Activated T-cell treated with anti-CD3 and anti-CD28 coated beads, Interleukin-2, amount 50 U/mL, for 72 hours (primary cell): ENCODE measurements around the gene HACD4. TPM values are rescaled to one million over a fixed set of nuclear protein-coding genes. Genes with fewer than 3 reads are reported as not detected.

Experiments
- ATAC-seq, 2 donors: fragments of 150-1000 bp; cut with Tn5 transposase; replicated peaks in 1 of 2; 2 replicates each; pipeline ENCODE4 v1.10.0; 2021; ENCODE audit warnings: moderate library complexity in 2 of 2, mild to moderate bottlenecking in 1 of 2
- DNase-seq, 2 donors: peaks; one replicate each; pipeline ENCODE4 v3.0.0; 2021 to 2022; ENCODE audit warnings: mixed read lengths in 1 of 2
- H3K27ac Mint-ChIP-seq: one replicate; pipeline ENCODE4 v1.8.0; 2022; ENCODE audit warnings: mild to moderate bottlenecking, moderate library complexity, mixed read lengths
- H3K27me3 Mint-ChIP-seq: one replicate; pipeline ENCODE4 v1.8.0; 2022; ENCODE audit warnings: low read depth, mixed read lengths
- H3K36me3 Mint-ChIP-seq, 2 donors: one replicate each; pipeline ENCODE4 v1.8.0; 2022; ENCODE audit warnings: mixed read lengths in 2 of 2, mild to moderate bottlenecking in 1 of 2; ENCODE audit not compliant: insufficient read depth in 2 of 2
- H3K4me1 Mint-ChIP-seq: one replicate; pipeline ENCODE4 v1.8.0; 2022; ENCODE audit warnings: low read depth, mixed read lengths
- H3K4me3 Mint-ChIP-seq, 2 donors: one replicate each; pipeline ENCODE4 v1.8.0; 2022; ENCODE audit warnings: mild to moderate bottlenecking in 2 of 2, mixed read lengths in 2 of 2, moderate library complexity in 2 of 2
- H3K9me3 Mint-ChIP-seq, 2 donors: one replicate each; pipeline ENCODE4 v1.8.0; 2022; ENCODE audit warnings: mixed read lengths in 2 of 2
- total RNA-seq, 2 donors: library from RNA; stranded (reverse); gene quantifications; one replicate each; pipeline ENCODE4 v1.2.3, GENCODE V29; 2022

Gene HACD4
- total RNA-seq, 2 donors from 2014 or later: 1.8 to 3.3 TPM

GRCh38 chr9:21001581-21001980, 29.9 kb downstream of the HACD4 start:
- Mint-ChIP-seq H3K9me3 (peaks cover 2 to 7% of the 10 kb centered on the region in 2 donors), H3K27me3 (no peaks in the 10 kb centered on the region), H3K4me3 (peak overlapping the region in 1 of 2 donors; percentile 25), H3K36me3 (peaks cover 8 to 15% of the 10 kb centered on the region in 2 donors), H3K4me1 (peaks cover 39% of the 10 kb centered on the region), H3K27ac (peak overlapping the region; percentile 79)
- ATAC-seq (no peak), DNase-seq (no peak)

- Mint-ChIP-seq H3K27me3 (no peaks in the 10 kb centered on the region), H3K4me3 (peak overlapping the region in 1 of 2 donors; percentile 6), H3K9me3 (peaks cover 2 to 7% of the 10 kb centered on the region in 2 donors), H3K4me1 (peaks cover 48% of the 10 kb centered on the region), H3K36me3 (peaks cover 13 to 15% of the 10 kb centered on the region in 2 donors), H3K27ac (peak overlapping the region; percentile 42)
- DNase-seq: no peak
- ATAC-seq: peak; percentile 79 to 93
Observed at GRCh38 chr9:20997503-20998076, 33.9 kb downstream of the HACD4 start.

GRCh38 chr9:20996809-20997208, 34.6 kb downstream of the HACD4 start:
- Mint-ChIP-seq H3K4me1 (peaks cover 41% of the 10 kb centered on the region), H3K9me3 (peaks cover 0 to 4% of the 10 kb centered on the region in 2 donors), H3K27me3 (no peaks in the 10 kb centered on the region), H3K4me3 (peak overlapping the region in 1 of 2 donors; percentile 18), H3K36me3 (peaks cover 11 to 18% of the 10 kb centered on the region in 2 donors), H3K27ac (no peak overlapping the region)
- DNase-seq (no peak), ATAC-seq (no peak)

- DNase-seq (no peak), ATAC-seq (no peak)
- peaks cover 7 to 14% of the 10 kb centered on the region in 2 donors for H3K36me3 Mint-ChIP-seq
- no peaks in the 10 kb centered on the region for H3K27me3 Mint-ChIP-seq
- H3K4me1 Mint-ChIP-seq: peaks cover 31% of the 10 kb centered on the region
- H3K27ac Mint-ChIP-seq: no peak overlapping the region
- no peak overlapping the region for H3K4me3 Mint-ChIP-seq
- H3K9me3 Mint-ChIP-seq: peaks cover 0 to 2% of the 10 kb centered on the region in 2 donors
Observed at GRCh38 chr9:20995616-20996015, 35.8 kb downstream of the HACD4 start.

- Mint-ChIP-seq H3K27ac (no peak overlapping the region), H3K4me3 (no peak overlapping the region), H3K4me1 (peaks cover 31% of the 10 kb centered on the region), H3K9me3 (no peaks in the 10 kb centered on the region), H3K27me3 (no peaks in the 10 kb centered on the region), H3K36me3 (peaks cover 4 to 16% of the 10 kb centered on the region in 2 donors)
- ATAC-seq (no peak), DNase-seq (no peak)
Observed at GRCh38 chr9:20994486-20994885, 37.0 kb downstream of the HACD4 start.

- H3K36me3 Mint-ChIP-seq: peaks cover 6 to 16% of the 10 kb centered on the region in 2 donors
- no peak overlapping the region for H3K4me3 Mint-ChIP-seq
- DNase-seq (no peak), ATAC-seq (no peak)
- H3K27me3 Mint-ChIP-seq: no peaks in the 10 kb centered on the region
- H3K27ac Mint-ChIP-seq: no peak overlapping the region
- no peaks in the 10 kb centered on the region for H3K9me3 Mint-ChIP-seq
- H3K4me1 Mint-ChIP-seq: peaks cover 2% of the 10 kb centered on the region
Observed at GRCh38 chr9:20990867-20991266, 40.6 kb downstream of the HACD4 start.

GRCh38 chr9:20989923-20990341, 41.5 kb downstream of the HACD4 start:
- Mint-ChIP-seq H3K36me3 (peaks cover 1 to 16% of the 10 kb centered on the region in 2 donors), H3K4me3 (no peak overlapping the region)

GRCh38 chr9:20988671-20989315, 42.6 kb downstream of the HACD4 start:
- H3K9me3 Mint-ChIP-seq: no peaks in the 10 kb centered on the region
- ATAC-seq (no peak), DNase-seq (no peak)
- no peaks in the 10 kb centered on the region for H3K27me3 Mint-ChIP-seq
- H3K4me3 Mint-ChIP-seq: no peak overlapping the region
- no peaks in the 10 kb centered on the region for H3K4me1 Mint-ChIP-seq
- peaks cover 1 to 13% of the 10 kb centered on the region in 2 donors for H3K36me3 Mint-ChIP-seq
- no peak overlapping the region for H3K27ac Mint-ChIP-seq

More at GRCh38 chr9:20989923-20990341, 41.5 kb downstream of the HACD4 start:
- no peaks in the 10 kb centered on the region for H3K4me1 Mint-ChIP-seq
- DNase-seq (no peak), ATAC-seq (no peak)
- H3K9me3 Mint-ChIP-seq: no peaks in the 10 kb centered on the region
- no peaks in the 10 kb centered on the region for H3K27me3 Mint-ChIP-seq
- H3K27ac Mint-ChIP-seq: no peak overlapping the region

- DNase-seq (no peak), ATAC-seq (no peak)
- peaks cover 1 to 13% of the 10 kb centered on the region in 2 donors for H3K36me3 Mint-ChIP-seq
- H3K4me3 Mint-ChIP-seq: no peak overlapping the region
- no peaks in the 10 kb centered on the region for H3K27me3 Mint-ChIP-seq
- H3K9me3 Mint-ChIP-seq: no peaks in the 10 kb centered on the region
- no peaks in the 10 kb centered on the region for H3K4me1 Mint-ChIP-seq
- H3K27ac Mint-ChIP-seq: no peak overlapping the region
Observed at GRCh38 chr9:20988061-20988460, 43.4 kb downstream of the HACD4 start.

- Mint-ChIP-seq H3K4me1 (no peaks in the 10 kb centered on the region), H3K27ac (no peak overlapping the region), H3K4me3 (no peak overlapping the region), H3K36me3 (peaks cover 1 to 13% of the 10 kb centered on the region in 2 donors), H3K27me3 (no peaks in the 10 kb centered on the region), H3K9me3 (no peaks in the 10 kb centered on the region)
- ATAC-seq (no peak), DNase-seq (no peak)
Observed at GRCh38 chr9:20987521-20987920, 43.9 kb downstream of the HACD4 start.

GRCh38 chr9:20985851-20986600, 45.4 kb downstream of the HACD4 start:
- no peak for DNase-seq
- no peaks in the 10 kb centered on the region for H3K27me3 Mint-ChIP-seq
- H3K9me3 Mint-ChIP-seq: no peaks in the 10 kb centered on the region
- H3K27ac Mint-ChIP-seq: no peak overlapping the region
- H3K36me3 Mint-ChIP-seq: peaks cover 1 to 11% of the 10 kb centered on the region in 2 donors
- H3K4me1 Mint-ChIP-seq: no peaks in the 10 kb centered on the region
- no peak for ATAC-seq
- H3K4me3 Mint-ChIP-seq: no peak overlapping the region

- H3K27me3 Mint-ChIP-seq: no peaks in the 10 kb centered on the region
- H3K4me1 Mint-ChIP-seq: no peaks in the 10 kb centered on the region
- no peak overlapping the region for H3K27ac Mint-ChIP-seq
- H3K36me3 Mint-ChIP-seq: peaks cover 1 to 4% of the 10 kb centered on the region in 2 donors
- no peaks in the 10 kb centered on the region for H3K9me3 Mint-ChIP-seq
- ATAC-seq (no peak), DNase-seq (no peak)
- H3K4me3 Mint-ChIP-seq: no peak overlapping the region
Observed at GRCh38 chr9:20984506-20984905, 46.9 kb downstream of the HACD4 start.

GRCh38 chr9:20981486-20981885, 50.0 kb downstream of the HACD4 start:
- ATAC-seq: no peak
- Mint-ChIP-seq H3K27me3 (no peaks in the 10 kb centered on the region), H3K27ac (no peak overlapping the region), H3K9me3 (no peaks in the 10 kb centered on the region), H3K4me1 (no peaks in the 10 kb centered on the region), H3K36me3 (peaks cover 1 to 7% of the 10 kb centered on the region in 2 donors), H3K4me3 (no peak overlapping the region)
- DNase-seq: no peak
